Measurements from ENCODE around the gene PWP2. TPM values are rescaled to one million over a fixed set of nuclear protein-coding genes. Genes with fewer than 3 reads are reported as not detected.
"Not testable (repeated sequence)": the region's sequence is repeated elsewhere in the genome, so short reads cannot be mapped to it uniquely, and the experiment has no call there.

Gene PWP2
- total RNA-seq, 4 donors from 2014 or later, result 5.4 to 18.3 (median 6.6) TPM

DNA sequence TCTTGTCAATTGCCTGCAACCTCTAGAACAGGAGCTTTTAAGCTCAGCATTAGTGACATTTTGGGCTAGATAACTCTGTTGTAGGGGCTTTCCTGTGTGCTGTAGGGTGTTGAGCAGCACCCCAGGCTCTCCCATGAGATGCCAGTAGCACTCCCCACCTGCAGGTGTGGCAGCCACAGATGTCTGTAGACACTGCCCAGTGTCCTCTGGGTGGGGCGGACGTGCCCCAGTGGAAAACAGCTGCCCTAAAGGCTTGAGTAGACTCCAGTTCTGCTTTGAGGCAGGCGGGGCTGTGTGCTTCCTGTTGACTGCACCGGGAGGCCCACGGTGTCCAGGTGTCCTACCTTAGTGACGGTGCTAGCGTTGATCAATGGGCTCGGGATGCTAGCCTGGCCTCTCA is 16.9 kb upstream of the PWP2 start:
- H3K4me3 ChIP-seq, result no peak overlapping the region
- peaks cover 14 to 100% (median 31%) of the 10 kb centered on the region in 3 donors for H3K36me3 ChIP-seq
- peaks cover 0 to 24% (median 0%) of the 10 kb centered on the region in 3 donors for H3K4me1 ChIP-seq
- TF ChIP-seq POLR2A (IDR thresholded peaks at IDR 0.05), result no peak
- TF ChIP-seq, protein P1, sequence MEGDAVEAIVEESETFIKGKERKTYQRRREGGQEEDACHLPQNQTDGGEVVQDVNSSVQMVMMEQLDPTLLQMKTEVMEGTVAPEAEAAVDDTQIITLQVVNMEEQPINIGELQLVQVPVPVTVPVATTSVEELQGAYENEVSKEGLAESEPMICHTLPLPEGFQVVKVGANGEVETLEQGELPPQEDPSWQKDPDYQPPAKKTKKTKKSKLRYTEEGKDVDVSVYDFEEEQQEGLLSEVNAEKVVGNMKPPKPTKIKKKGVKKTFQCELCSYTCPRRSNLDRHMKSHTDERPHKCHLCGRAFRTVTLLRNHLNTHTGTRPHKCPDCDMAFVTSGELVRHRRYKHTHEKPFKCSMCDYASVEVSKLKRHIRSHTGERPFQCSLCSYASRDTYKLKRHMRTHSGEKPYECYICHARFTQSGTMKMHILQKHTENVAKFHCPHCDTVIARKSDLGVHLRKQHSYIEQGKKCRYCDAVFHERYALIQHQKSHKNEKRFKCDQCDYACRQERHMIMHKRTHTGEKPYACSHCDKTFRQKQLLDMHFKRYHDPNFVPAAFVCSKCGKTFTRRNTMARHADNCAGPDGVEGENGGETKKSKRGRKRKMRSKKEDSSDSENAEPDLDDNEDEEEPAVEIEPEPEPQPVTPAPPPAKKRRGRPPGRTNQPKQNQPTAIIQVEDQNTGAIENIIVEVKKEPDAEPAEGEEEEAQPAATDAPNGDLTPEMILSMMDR (IDR thresholded peaks at IDR 0.05), result no peak
- H3K9me3 ChIP-seq, result no peaks in the 10 kb centered on the region
- intact Hi-C loops (cut with DNase I), result no loop called here
- DNase-seq, result no peak
- 48 to 68% methylated on average over 6 to 7 of the region's 8 CpGs for WGBS, 2 donors
- no peaks in the 10 kb centered on the region for H3K27me3 ChIP-seq
- peak overlapping the region in 1 of 4 donors; percentile 46 for H3K27ac ChIP-seq

GRCh38 chr21:44092211-44092610 is 15.0 kb upstream of the PWP2 start:
- no peak overlapping the region for H3K4me3 ChIP-seq

GRCh38 chr21:44093761-44094160 is 13.4 kb upstream of the PWP2 start:
- intact Hi-C loops (cut with DNase I), result no loop called here
- H3K4me3 ChIP-seq, result no peak overlapping the region
- no peak for TF ChIP-seq POLR2A (IDR thresholded peaks at IDR 0.05)
- TF ChIP-seq, protein P1 (IDR thresholded peaks at IDR 0.05), result no peak
- peaks cover 0 to 5% (median 0%) of the 10 kb centered on the region in 3 donors for H3K4me1 ChIP-seq
- no peak for DNase-seq
- 79 to 91% methylated on average over 9 of the region's 9 CpGs for WGBS, 2 donors
- no peaks in the 10 kb centered on the region for H3K9me3 ChIP-seq
- peaks cover 11 to 69% (median 19%) of the 10 kb centered on the region in 3 donors for H3K36me3 ChIP-seq
- no peak overlapping the region for H3K27ac ChIP-seq
- H3K27me3 ChIP-seq, result no peaks in the 10 kb centered on the region

More at GRCh38 chr21:44092211-44092610, 15.0 kb upstream of the PWP2 start:
- Histone ChIP-seq H3K36me3 (peaks cover 14 to 85% (median 27%) of the 10 kb centered on the region in 3 donors), H3K27ac (no peak overlapping the region), H3K4me1 (peaks cover 0 to 7% (median 0%) of the 10 kb centered on the region in 3 donors), H3K9me3 (no peaks in the 10 kb centered on the region), H3K27me3 (no peaks in the 10 kb centered on the region)
- WGBS, 2 donors, result 73 to 93% methylated on average over 8 to 9 of the region's 9 CpGs
- no peak for TF ChIP-seq POLR2A (IDR thresholded peaks at IDR 0.05)
- TF ChIP-seq, protein P1 (IDR thresholded peaks at IDR 0.05), result no peak
- DNase-seq, result no peak
- intact Hi-C loops (cut with DNase I), result no loop called here

DNA sequence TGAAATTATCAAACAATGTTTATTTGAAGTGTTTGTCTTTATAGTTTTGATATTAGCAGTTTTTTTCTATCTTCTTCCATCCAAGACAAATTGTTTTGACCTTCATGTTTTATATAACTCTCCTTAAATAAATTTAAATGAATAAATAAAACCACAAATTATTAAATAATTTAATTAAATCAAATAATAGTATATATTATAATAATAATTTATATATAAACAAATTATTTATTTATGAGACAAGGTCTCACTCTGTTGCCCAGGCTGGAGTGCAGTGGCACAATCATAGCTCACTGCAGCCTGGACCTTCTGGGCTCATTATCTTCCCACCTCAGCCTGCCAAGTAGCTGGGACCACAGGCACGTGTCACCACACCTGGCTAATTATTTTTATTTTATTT is 12.4 kb upstream of the PWP2 start:
- H3K4me1 ChIP-seq, result no peaks in the 10 kb centered on the region
- no peak overlapping the region for H3K4me3 ChIP-seq
- no peaks in the 10 kb centered on the region for H3K27me3 ChIP-seq
- no peak for DNase-seq
- H3K9me3 ChIP-seq, result no peaks in the 10 kb centered on the region
- peaks cover 2 to 58% (median 19%) of the 10 kb centered on the region in 3 donors for H3K36me3 ChIP-seq
- no peak overlapping the region for H3K27ac ChIP-seq
- 62 to 88% methylated on average over 1 of the region's 1 CpG for WGBS, 2 donors
- no peak for TF ChIP-seq POLR2A (IDR thresholded peaks at IDR 0.05)
- TF ChIP-seq, protein P1 (IDR thresholded peaks at IDR 0.05), result no peak
- intact Hi-C loops (cut with DNase I), result no loop called here

DNA sequence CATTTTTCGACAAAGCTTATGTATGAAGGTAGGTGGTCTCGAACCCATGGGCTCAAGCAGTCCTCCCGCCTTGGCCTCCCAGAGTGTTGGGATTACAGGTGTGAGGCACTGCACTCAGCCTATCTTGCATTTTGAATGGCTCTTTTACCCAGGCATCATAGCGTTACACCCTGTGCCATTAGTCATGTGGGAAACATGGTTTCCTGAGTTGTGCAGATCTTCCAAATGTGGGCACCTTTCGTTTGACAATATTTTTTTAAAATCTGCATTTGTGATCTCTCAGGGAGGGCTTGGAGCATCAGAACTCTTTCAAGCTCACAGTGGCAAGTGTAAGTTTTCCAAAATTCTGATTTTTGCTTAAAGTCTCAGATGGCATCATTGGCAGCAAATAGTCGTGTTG is 8.7 kb upstream of the PWP2 start:
- WGBS, 2 donors, result no CpG with 5 or more reads among the region's 6 CpGs
- H3K4me1 ChIP-seq; H3K27me3 ChIP-seq; intact Hi-C loops (cut with DNase I); H3K9me3 ChIP-seq; H3K4me3 ChIP-seq; DNase-seq; H3K27ac ChIP-seq: not testable (repeated sequence)
- peaks cover 0 to 22% (median 0%) of the 10 kb centered on the region in 3 donors for H3K36me3 ChIP-seq

GRCh38 chr21:44098964-44099363 is 8.2 kb upstream of the PWP2 start:
- H3K27me3 ChIP-seq; DNase-seq; H3K4me3 ChIP-seq; H3K27ac ChIP-seq; H3K4me1 ChIP-seq; H3K9me3 ChIP-seq; intact Hi-C loops (cut with DNase I): not testable (repeated sequence)
- WGBS, 2 donors, result no CpG with 5 or more reads among the region's 13 CpGs
- peaks cover 0 to 17% (median 0%) of the 10 kb centered on the region in 3 donors for H3K36me3 ChIP-seq

DNA sequence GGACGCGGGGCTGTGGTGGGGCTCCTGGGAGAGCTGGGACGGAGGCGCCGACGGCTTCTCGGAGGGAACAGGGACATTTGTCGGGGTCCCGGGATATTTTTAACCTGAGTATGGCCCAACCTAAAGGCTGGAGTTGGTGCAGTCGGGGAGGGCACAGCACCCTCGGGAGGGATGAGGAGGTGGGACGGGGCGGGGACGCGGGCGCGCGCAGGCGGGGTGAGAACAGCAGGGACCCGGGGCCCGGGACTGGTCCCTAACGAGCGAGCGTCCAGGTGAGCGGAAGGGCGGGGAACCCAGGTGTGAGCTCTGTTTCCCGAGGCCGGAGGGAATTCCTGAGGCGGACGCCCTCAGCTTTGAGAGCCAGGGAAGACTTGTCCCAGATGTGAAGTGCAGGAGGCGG is 390 bp downstream of the PWP2 start:
- H3K9me3 ChIP-seq; DNase-seq; intact Hi-C loops (cut with DNase I); H3K27me3 ChIP-seq; H3K36me3 ChIP-seq; H3K4me1 ChIP-seq: not testable (repeated sequence)
- Histone ChIP-seq H3K27ac (peak overlapping the region in 1 of 4 donors; percentile 68), H3K4me3 (peak overlapping the region; percentile 32 to 61 (median 40))
- no CpG with 5 or more reads among the region's 31 CpGs for WGBS, 2 donors

- DNase-seq; H3K4me1 ChIP-seq; intact Hi-C loops (cut with DNase I); H3K36me3 ChIP-seq; H3K27ac ChIP-seq; H3K27me3 ChIP-seq; H3K9me3 ChIP-seq; H3K4me3 ChIP-seq: not testable (repeated sequence)
- no CpG with 5 or more reads among the region's 33 CpGs for WGBS, 2 donors
These were observed 6.6 kb downstream of the PWP2 start for GRCh38 chr21:44113702-44114371.

DNA sequence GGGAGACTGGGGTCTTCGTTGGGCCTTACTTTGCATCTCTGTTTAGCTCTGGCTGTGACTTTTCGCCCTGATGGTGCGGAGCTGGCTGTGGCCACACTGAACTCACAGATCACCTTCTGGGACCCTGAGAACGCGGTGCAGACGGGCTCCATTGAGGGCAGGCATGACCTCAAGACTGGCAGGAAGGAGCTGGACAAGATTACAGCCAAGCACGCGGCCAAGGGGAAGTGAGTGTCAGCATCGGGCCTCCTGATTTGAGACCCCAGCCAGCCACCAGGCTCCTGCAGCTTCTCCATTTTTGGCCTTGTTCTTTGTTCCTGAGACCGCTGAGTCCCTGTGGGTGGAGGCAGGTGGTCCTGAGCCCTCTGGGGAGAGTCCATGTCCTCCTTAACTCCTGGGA is 14.9 kb downstream of the PWP2 start:
- intact Hi-C loops (cut with DNase I); H3K9me3 ChIP-seq; H3K4me3 ChIP-seq; H3K27me3 ChIP-seq; DNase-seq; H3K27ac ChIP-seq; H3K36me3 ChIP-seq; H3K4me1 ChIP-seq: not testable (repeated sequence)
- no CpG with 5 or more reads among the region's 10 CpGs for whole genome bisulfite sequencing, 2 donors

Data from esophagus squamous epithelium (tissue), 5 donors.